Left ventricle myocardium inferior (tissue), 1 donor: ENCODE results near the gene NEDD4L. TPM values are rescaled to one million over a fixed set of nuclear protein-coding genes. Genes with fewer than 3 reads are reported as not detected.
A peak's percentile ranks its signal among the peaks of the same experiment; 100 is the strongest.

Source experiments
- DNase-seq: peaks from one replicate; pipeline ENCODE4 v3.0.0-alpha.2; 2020
- H3K27ac ChIP-seq: fragments of 200-600 bp; replicated peaks from 2 replicates; pipeline ENCODE4 v1.8.0; 2021
- H3K27me3 ChIP-seq: fragments of 200-600 bp; 2 replicates; pipeline ENCODE4 v1.8.0; 2021; ENCODE audit warnings: low read depth
- H3K36me3 ChIP-seq: fragments of 200-600 bp; 2 replicates; pipeline ENCODE4 v1.8.0; 2021
- H3K4me1 ChIP-seq: fragments of 200-600 bp; 2 replicates; pipeline ENCODE4 v1.8.0; 2021
- H3K4me3 ChIP-seq: fragments of 200-600 bp; 2 replicates; pipeline ENCODE4 v1.8.0; 2021; ENCODE audit warnings: mild to moderate bottlenecking, moderate library complexity
- H3K9me3 ChIP-seq: fragments of 200-600 bp; replicated peaks from 2 replicates; pipeline ENCODE4 v1.8.0; 2021
- intact Hi-C: fragments of 100-400 bp; cut with micrococcal nuclease; formaldehyde crosslinking; loops from one replicate; pipeline ENCODE4 v1.11.0; 2022
- total RNA-seq: library from RNA; stranded (reverse); fragmentation: NEBNext Ultra II Directional; extraction: Animal tissue kit (Norgen Biotek cat#: 25700); gene quantifications from one replicate; pipeline ENCODE4 v1.2.1, GENCODE V29; 2021
- TF ChIP-seq, protein P1 (sequence below): fragments of 200-600 bp; IDR thresholded peaks from 2 replicates; pipeline ENCODE4 v1.8.0; 2021; ENCODE audit warnings: antibody characterized with exemption, mild to moderate bottlenecking, borderline replicate concordance
- donor health status: DM: no; HTN: yes; CAD: no; lungs with severe emphysema.

The NEDD4L gene
- total RNA-seq, 1 donor from 2014 or later: 45.8 TPM

GRCh38 chr18:58362829-58363271, 318.8 kb downstream of the NEDD4L start:
- peaks cover 49% of the 10 kb centered on the region for H3K36me3 ChIP-seq
- no peak for DNase-seq
- peaks cover 23% of the 10 kb centered on the region for H3K4me1 ChIP-seq
- peak overlapping the region; percentile 47 for H3K27ac ChIP-seq
- intact Hi-C loops: no loop called here
- TF ChIP-seq, protein P1, sequence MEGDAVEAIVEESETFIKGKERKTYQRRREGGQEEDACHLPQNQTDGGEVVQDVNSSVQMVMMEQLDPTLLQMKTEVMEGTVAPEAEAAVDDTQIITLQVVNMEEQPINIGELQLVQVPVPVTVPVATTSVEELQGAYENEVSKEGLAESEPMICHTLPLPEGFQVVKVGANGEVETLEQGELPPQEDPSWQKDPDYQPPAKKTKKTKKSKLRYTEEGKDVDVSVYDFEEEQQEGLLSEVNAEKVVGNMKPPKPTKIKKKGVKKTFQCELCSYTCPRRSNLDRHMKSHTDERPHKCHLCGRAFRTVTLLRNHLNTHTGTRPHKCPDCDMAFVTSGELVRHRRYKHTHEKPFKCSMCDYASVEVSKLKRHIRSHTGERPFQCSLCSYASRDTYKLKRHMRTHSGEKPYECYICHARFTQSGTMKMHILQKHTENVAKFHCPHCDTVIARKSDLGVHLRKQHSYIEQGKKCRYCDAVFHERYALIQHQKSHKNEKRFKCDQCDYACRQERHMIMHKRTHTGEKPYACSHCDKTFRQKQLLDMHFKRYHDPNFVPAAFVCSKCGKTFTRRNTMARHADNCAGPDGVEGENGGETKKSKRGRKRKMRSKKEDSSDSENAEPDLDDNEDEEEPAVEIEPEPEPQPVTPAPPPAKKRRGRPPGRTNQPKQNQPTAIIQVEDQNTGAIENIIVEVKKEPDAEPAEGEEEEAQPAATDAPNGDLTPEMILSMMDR: no peak
- no peaks in the 10 kb centered on the region for H3K9me3 ChIP-seq
- H3K4me3 ChIP-seq: no peak overlapping the region
- H3K27me3 ChIP-seq: no peaks in the 10 kb centered on the region

DNA sequence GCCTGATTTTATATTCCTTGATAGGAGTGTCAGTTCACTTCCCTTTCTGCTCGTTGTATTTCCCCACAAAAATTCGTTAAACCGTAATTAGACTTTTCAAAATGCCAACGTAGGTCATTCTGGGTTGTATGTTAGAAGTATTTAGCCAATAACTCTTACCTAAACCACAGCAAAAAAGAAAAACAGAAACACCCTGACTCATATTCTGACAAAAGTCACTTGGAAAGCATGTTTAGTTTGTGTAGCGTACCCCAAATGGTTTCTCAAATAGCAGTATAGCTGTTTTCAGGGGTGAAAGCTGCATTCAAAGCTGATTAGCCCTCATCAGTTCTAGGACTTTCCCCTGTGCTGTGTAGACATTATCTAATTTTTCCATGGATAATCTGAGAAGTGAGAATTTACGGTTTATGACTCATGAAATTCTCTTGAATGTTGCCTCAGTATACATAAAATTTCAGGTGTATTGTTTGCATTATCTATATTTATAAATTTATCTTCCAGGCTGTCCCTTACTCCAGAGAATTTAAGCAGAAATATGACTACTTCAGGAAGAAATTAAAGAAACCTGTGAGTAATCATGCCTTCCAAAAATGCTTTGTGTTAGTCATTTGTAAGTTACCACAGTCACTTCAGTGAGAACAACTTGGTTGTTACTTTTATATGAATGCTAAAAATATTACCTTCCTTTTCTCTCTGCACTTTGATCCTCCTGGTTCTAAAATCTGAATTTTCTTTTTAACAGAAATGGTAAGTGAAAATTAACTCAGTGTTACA, 319.9 kb downstream of the NEDD4L start:
- Histone ChIP-seq H3K27ac (no peak overlapping the region), H3K4me3 (no peak overlapping the region), H3K36me3 (peaks cover 53% of the 10 kb centered on the region), H3K9me3 (no peaks in the 10 kb centered on the region), H3K4me1 (peaks cover 23% of the 10 kb centered on the region), H3K27me3 (no peaks in the 10 kb centered on the region)
- TF ChIP-seq, protein P1: no peak
- DNase-seq: no peak
- intact Hi-C loops: no loop called here

DNA sequence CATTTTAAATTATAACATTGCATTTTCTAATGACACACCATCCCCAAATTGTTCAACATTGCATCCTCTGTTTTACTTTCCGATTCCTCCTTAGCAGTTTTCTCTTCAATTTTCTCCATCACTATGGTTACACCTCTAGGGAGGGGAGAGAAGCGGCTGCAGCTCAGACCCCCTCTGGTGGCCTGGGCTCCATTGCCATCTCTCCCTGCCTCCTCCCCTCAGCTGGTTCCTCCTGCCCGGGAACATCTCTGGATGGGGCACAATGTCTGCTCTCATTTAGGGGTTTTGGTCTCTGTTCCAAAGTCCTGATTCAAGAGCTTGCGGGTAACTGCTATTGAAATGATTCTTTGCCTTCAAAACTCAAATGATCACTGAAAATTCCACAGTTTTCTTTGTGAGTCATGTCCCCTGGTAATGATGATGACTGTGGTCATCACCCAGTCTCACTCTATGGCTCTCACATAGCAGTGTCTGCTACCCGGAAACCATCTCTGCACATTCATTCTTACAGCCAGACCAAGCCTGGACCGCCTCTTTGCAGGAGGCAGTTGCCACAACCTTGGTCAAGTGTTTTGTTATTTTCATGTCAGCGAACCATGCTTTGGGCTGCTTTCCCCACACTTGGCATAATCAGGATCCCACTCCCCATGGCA, 321.0 kb downstream of the NEDD4L start:
- Histone ChIP-seq H3K27ac (no peak overlapping the region), H3K9me3 (no peaks in the 10 kb centered on the region), H3K36me3 (peaks cover 64% of the 10 kb centered on the region), H3K27me3 (no peaks in the 10 kb centered on the region), H3K4me1 (peaks cover 23% of the 10 kb centered on the region), H3K4me3 (no peak overlapping the region)
- TF ChIP-seq, protein P1: no peak
- DNase-seq: no peak
- intact Hi-C loops: no loop called here

- Histone ChIP-seq H3K4me1 (peaks cover 3% of the 10 kb centered on the region), H3K4me3 (no peak overlapping the region), H3K27ac (no peak overlapping the region), H3K27me3 (no peaks in the 10 kb centered on the region), H3K9me3 (no peaks in the 10 kb centered on the region), H3K36me3 (peaks cover 85% of the 10 kb centered on the region)
- DNase-seq: no peak
- TF ChIP-seq, protein P1: no peak
- intact Hi-C loops: no loop called here
Measured at GRCh38 chr18:58367425-58368140, 323.6 kb downstream of the NEDD4L start.

GRCh38 chr18:58369616-58370015, 325.6 kb downstream of the NEDD4L start:
- H3K9me3 ChIP-seq: no peaks in the 10 kb centered on the region
- DNase-seq: no peak
- H3K27ac ChIP-seq: no peak overlapping the region
- TF ChIP-seq, protein P1: no peak
- peaks cover 98% of the 10 kb centered on the region for H3K36me3 ChIP-seq
- no peaks in the 10 kb centered on the region for H3K27me3 ChIP-seq
- no peaks in the 10 kb centered on the region for H3K4me1 ChIP-seq
- H3K4me3 ChIP-seq: no peak overlapping the region
- intact Hi-C loops: no loop called here
